Stimulated activated CD8-positive, alpha-beta memory T cell treated with anti-CD3 and anti-CD28 coated beads, Interleukin-2, amount 100 ng/mL, for 48 hours (primary cell): ENCODE data around the gene COL18A1.
"Not testable (repeated sequence)": the region's sequence is repeated elsewhere in the genome, so short reads cannot be mapped to it uniquely, and the experiment has no call there.

Source experiments
- DNase-seq, 2 donors: peaks; one replicate each; pipeline ENCODE4 v3.0.0-alpha.2; 2020; ENCODE audit warnings: low read depth in 2 of 2

Gene COL18A1

GRCh38 chr21:45519182-45519581 lies 114.2 kb downstream of the COL18A1 start:
- DNase-seq, result no peak

GRCh38 chr21:45521241-45521640 lies 116.3 kb downstream of the COL18A1 start:
- DNase-seq, result no peak

GRCh38 chr21:45522381-45522780 lies 117.4 kb downstream of the COL18A1 start:
- DNase-seq, result no peak

GRCh38 chr21:45522986-45523385 lies 118.0 kb downstream of the COL18A1 start:
- no peak for DNase-seq

GRCh38 chr21:45523411-45524101 lies 118.6 kb downstream of the COL18A1 start:
- no peak for DNase-seq

GRCh38 chr21:45524756-45525152 lies 119.8 kb downstream of the COL18A1 start:
- DNase-seq, result no peak

- no peak for DNase-seq
Observed at GRCh38 chr21:45525153-45525909, 120.4 kb downstream of the COL18A1 start.

GRCh38 chr21:45525910-45526306 lies 120.9 kb downstream of the COL18A1 start:
- DNase-seq, result no peak

GRCh38 chr21:45527151-45527999 lies 122.4 kb downstream of the COL18A1 start:
- DNase-seq, result not testable (repeated sequence)

- DNase-seq, result no peak
Observed at GRCh38 chr21:45528028-45528705, 123.2 kb downstream of the COL18A1 start.

- no peak for DNase-seq
Observed at GRCh38 chr21:45528981-45529784, 124.2 kb downstream of the COL18A1 start.

- no peak for DNase-seq
Observed at GRCh38 chr21:45529785-45530422, 124.9 kb downstream of the COL18A1 start.

GRCh38 chr21:45530423-45531113 lies 125.6 kb downstream of the COL18A1 start:
- DNase-seq, result no peak

GRCh38 chr21:45531114-45531392 lies 126.1 kb downstream of the COL18A1 start:
- DNase-seq, result not testable (repeated sequence)

GRCh38 chr21:45531393-45532215 lies 126.6 kb downstream of the COL18A1 start:
- DNase-seq, result no peak

GRCh38 chr21:45532826-45533360 lies 127.9 kb downstream of the COL18A1 start:
- DNase-seq, result no peak

- DNase-seq, result no peak
Observed at GRCh38 chr21:45533361-45533845, 128.4 kb downstream of the COL18A1 start.

GRCh38 chr21:45533846-45534635 lies 129.1 kb downstream of the COL18A1 start:
- no peak for DNase-seq
